GM10248 (cell line): ENCODE measurements around the gene PPP1R18.
A peak's percentile ranks its signal among the peaks of the same experiment; 100 is the strongest.

Experiments
- CTCF ChIA-PET: fragments of 300-600 bp; sonication (Branson Sonifier 250); formaldehyde crosslinking; extraction: SDS; loops from one replicate; lab custom pipeline; 2021; ENCODE audit warnings: antibody characterized with exemption; lab: Yijun Ruan, JAX
- POLR2A ChIA-PET: fragments of 350-650 bp; sonication (Branson Sonifier 250); formaldehyde crosslinking; extraction: SDS; loops from one replicate; lab custom pipeline; 2020; ENCODE audit warnings: antibody characterized with exemption; lab: Yijun Ruan, JAX
- DNase-seq: peaks from one replicate; pipeline ENCODE4 v3.0.0; 2012; ENCODE audit errors: extremely low spot score
- CTCF ChIP-seq: IDR thresholded peaks from 2 replicates; pipeline ENCODE4 v1.5.1; 2012; ENCODE audit warnings: mild to moderate bottlenecking, low read depth; ENCODE audit errors: extremely low read depth, missing control alignments, control extremely low read depth

PPP1R18 gene

GRCh38 chr6:30689022-30689865, 2.8 kb upstream of the PPP1R18 start:
- no peak for TF ChIP-seq CTCF
- CTCF ChIA-PET: interaction anchor here (0.7 to 13.6 kb wide), 11 partner anchors 9 to 398 kb away, joined by 3 to 132 read pairs (median 7); partner anchors contain the start of gene DHX16
- POLR2A ChIA-PET: interaction anchor here (0.6 to 4.2 kb wide), 4 partner anchors 12 to 75 kb away, joined by 3 to 17 read pairs (median 6); partner anchors contain the start of gene MDC1

GRCh38 chr6:30688569-30688968, 2.1 kb upstream of the PPP1R18 start:
- no peak for DNase-seq
- TF ChIP-seq CTCF: peak; percentile 15
- POLR2A ChIA-PET: interaction anchor here (0.5 to 4.2 kb wide), 5 partner anchors 13 to 74 kb away, joined by 3 to 17 read pairs (median 4); partner anchors contain the start of gene MDC1
- CTCF ChIA-PET: interaction anchor here (0.7 to 13.6 kb wide), 12 partner anchors 9 to 399 kb away, joined by 3 to 132 read pairs (median 6); partner anchors contain the start of gene DHX16

More at GRCh38 chr6:30689022-30689865, 2.8 kb upstream of the PPP1R18 start:
- DNase-seq: no peak

GRCh38 chr6:30687659-30688431, 1.4 kb upstream of the PPP1R18 start:
- TF ChIP-seq CTCF: peak; percentile 6
- DNase-seq: no peak
- POLR2A ChIA-PET: interaction anchor here (1.1 to 4.2 kb wide), 2 partner anchors 29 to 73 kb away, joined by 3 to 17 read pairs; partner anchors contain the start of gene MDC1
- CTCF ChIA-PET: interaction anchor here (0.8 to 13.6 kb wide), 13 partner anchors 8 to 234 kb away, joined by 3 to 132 read pairs (median 5); partner anchors contain the start of gene DHX16

GRCh38 chr6:30686908-30687658, 638 bp upstream of the PPP1R18 start:
- POLR2A ChIA-PET: interaction anchor here (0.6 to 4.2 kb wide), 3 partner anchors 17 to 1288 kb away, joined by 3 to 17 read pairs (median 5); partner anchors contain the start of gene MDC1
- CTCF ChIA-PET: interaction anchor here (1.0 to 13.6 kb wide), 7 partner anchors 7 to 234 kb away, joined by 3 to 132 read pairs (median 10); partner anchors contain the start of gene DHX16
- TF ChIP-seq CTCF: no peak
- DNase-seq: peak; percentile 90

- DNase-seq: no peak
- ChIA-PET POLR2A (interaction anchor here (0.8 to 1.2 kb wide), 3 partner anchors 35 to 71 kb away, joined by 3 to 4 read pairs (median 3); no protein-coding TSS in a partner anchor), CTCF (interaction anchor here (0.9 to 18.8 kb wide), 9 partner anchors 9 to 153 kb away, joined by 3 to 776 read pairs (median 3); partner anchors contain the start of genes DHX16, MDC1 and TUBB)
- TF ChIP-seq CTCF: peak; percentile 49
Observed at GRCh38 chr6:30685157-30686008, 1.1 kb downstream of the PPP1R18 start.
